HT-29 (cell line): ENCODE results near the gene PRKCA. TPM values are rescaled to one million over a fixed set of nuclear protein-coding genes. Genes with fewer than 3 reads are reported as not detected.

Source experiments
- DNase-seq: peaks from one replicate; pipeline ENCODE4 v3.0.0-alpha.2; 2015; ENCODE audit warnings: low spot score
- total RNA-seq: library from RNA; depleted of rRNA; stranded (reverse); fragments of >200 nt; shearing (Covaris generic); gene quantifications from 2 replicates; pipeline ENCODE4 v1.2.3, GENCODE V29; 2014

The PRKCA gene
- total RNA-seq, 1 experiment from 2014 or later = 7.1 TPM

DNA sequence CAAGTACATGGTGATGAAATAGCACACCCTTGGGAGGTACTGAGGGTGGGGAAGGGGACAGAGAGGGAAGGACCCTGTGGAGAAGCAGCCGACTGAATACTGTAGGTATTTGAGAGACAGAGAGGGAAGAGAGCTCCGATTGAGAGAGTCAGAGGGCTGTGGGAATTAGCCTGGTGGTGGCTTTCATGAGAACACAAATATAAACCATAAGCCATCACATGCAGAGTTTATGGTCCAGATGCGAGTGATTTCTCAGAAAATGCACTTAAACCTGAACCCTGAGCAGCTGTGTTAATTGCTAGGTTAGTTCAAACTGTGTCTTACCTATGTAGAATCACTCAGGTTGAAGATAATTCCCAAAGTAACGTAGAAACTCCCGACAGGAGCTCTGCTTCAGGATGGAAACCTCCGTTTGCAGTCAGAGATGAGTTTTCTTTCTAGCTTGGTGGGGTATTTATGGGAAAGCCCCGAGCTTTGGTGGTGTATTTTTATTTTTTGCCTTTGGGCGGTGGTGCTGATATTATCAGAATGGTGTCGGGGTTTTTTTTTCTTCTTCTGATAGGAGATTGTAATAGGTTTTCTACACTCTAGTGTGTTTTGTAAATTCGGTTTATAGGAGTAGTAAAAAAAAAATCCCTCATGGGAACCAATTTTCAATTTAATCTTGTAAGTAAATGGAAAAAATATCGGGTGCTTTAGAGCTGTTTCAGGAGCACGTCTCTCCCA lies 347.6 kb downstream of the PRKCA start:
- no peak for DNase-seq

DNA sequence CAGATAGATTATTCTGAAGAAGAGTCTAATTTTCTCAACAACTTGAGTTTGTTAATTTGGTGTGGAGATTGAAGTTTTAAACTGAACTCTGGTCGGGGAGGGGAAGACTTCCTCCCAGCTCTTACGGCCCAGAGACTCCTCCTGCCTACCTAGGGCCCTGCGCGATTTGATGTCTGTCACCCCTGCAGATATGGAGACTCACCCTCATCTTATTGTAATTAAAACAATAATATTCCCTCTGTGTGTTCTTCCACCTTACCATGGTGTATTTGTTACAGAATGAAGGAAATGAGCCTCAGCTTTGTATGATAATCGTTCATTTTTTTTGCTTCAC lies 348.1 kb downstream of the PRKCA start:
- DNase-seq = no peak

DNA sequence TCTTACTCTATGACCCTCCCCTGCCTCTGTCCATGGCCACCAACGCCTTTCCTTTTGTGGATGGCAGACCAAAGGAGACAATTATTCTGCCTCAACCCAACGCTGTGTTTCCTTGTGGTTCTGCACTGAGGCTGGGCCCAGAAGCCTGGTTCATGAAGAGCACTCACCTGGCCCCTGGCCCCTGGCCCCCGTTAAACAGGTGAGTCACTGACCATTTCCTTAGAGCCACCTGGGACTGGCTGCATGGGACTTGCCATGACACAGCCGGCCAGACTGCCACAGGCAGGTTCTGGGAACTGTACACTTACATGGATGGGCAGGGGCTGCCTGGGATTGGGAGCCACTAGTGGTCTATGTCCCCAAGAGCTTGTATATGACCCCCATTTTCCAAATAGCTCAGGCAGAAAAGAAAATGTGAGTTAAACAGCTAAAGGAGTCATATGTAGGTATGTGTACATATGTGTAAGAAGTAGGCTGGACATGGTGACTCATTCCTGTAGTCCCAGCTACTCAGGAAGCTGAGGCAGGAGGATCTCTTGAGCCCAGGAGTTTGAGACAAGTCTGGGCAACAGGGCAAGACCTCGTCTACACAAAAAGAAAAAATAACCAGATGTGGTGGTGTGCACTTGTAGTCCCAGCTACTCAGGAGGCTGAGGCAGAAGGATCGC lies 350.6 kb downstream of the PRKCA start:
- DNase-seq = no peak

DNA sequence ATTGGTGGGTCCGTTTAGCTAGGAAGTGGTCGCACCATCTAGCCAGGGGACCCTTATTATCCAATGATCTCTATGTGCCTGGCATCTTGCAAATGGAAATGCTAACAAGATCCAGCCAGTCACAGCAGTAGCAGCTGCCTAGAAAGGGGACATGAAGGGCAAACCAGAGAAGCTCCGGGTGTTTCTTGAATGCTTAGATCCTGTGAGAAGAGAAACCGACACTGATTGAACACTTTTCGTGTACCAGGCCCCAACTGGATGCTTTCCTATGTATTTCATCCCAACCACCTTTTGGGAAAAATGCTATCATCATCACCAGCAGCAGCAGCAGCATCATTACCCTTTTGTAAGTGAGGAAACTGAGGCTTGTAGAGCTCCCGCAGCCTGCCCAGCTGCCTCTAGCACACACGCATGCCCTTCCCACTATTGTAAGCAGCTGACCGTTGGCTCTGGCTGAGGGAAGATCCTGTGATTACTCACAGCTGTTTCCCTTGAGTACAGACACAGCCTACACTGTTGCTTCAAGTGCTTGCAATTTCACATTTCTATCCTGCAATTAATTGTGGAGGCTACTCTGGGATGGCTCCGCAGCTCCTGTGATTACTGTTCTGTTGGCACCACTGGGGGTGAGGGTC lies 351.8 kb downstream of the PRKCA start:
- DNase-seq = no peak

DNA sequence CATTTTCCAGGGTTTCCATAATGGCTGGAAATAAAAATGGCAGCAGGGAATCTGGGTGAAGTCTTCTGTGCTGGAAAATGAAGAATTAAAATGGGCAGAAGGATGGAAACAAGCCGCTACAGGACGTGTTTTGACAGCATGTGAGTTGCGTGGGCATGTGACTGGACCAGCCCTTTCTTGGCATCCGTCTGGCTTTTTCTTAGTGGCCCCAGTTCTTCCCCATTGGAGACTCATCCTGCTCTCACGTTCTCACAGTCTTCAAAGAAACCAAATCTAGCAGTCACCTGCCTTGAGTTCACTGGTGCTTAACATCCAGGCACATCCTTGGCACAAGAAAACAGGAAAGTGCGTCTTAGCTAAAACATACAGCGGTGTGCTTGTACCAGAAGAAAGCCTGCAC lies 352.4 kb downstream of the PRKCA start:
- no peak for DNase-seq

DNA sequence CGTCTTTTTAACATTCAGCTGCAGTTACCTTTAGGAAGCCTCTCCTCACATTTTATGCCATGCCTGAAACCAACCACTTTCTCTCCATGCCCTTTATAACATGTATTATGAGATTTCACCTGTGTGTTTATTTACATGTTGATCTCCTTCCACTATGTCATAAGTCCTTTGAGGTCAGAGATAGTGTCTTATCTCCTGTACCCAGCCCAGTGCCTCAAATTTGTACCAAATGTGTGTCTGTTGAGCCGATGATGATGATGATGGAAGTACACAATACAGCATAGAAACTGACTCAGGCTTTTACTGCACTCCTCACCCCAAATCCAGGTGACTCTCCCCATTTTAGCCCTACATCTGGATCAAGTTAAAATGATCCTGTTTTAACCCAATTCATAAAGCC lies 353.0 kb downstream of the PRKCA start:
- no peak for DNase-seq

DNA sequence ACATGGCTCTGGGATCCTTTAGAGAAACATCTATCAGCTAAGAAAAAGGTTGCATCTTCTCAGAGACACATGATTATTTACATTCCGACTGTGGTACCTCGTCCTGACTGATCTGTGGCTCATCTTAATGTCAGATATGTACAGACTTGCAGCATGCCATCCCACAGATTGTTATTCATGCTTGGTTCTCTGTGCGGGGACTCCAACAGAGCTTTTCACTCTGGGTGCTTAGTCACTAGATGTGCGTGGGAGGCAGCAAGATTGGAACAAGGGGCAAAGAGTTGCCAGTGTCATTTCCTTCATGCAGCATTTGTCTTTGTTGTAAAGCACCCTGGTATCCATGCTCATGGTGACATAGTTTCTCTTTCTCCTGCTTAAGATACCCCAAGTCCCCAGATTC lies 353.4 kb downstream of the PRKCA start:
- no peak for DNase-seq

DNA sequence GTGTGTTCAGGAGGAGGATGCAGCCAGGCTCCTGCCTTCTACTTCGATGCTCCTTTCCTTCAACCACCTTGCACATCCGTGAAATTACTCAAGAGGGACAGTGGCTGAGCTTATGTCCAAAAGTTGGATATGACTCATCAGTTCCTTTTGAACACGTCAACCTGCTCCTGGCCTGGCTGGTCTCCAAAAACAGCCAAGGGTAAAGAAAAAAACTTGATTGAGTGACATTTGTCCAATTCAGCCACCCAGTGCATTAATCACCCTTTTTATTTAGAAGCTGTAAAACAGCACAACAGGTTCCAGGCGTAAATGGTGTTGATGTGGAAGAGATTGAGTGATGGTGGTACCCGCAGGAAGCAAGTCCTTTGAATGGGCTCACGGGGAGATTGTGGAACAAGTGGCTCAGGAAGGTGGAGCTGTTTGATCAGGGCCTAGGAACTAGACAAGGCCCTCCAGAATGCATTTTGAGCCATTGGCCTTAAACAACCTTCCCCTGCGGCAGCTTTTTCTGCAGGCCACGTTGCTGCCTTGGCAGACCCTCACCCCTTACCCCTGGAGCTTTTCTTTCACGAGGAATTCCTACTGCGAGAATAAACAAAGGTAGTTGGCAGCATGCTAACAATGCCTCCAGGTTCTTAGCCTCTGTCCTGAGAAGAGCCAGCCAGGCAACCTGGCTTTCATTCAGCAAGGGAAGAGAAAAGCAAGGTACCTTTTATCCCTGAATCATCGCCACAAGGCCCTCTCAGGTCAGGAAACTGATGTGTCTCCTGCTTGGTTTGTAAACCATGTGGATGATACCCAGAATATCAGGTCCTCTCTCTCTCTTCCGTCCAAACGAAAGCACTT lies 359.2 kb downstream of the PRKCA start:
- peak; percentile 91 for DNase-seq

DNA sequence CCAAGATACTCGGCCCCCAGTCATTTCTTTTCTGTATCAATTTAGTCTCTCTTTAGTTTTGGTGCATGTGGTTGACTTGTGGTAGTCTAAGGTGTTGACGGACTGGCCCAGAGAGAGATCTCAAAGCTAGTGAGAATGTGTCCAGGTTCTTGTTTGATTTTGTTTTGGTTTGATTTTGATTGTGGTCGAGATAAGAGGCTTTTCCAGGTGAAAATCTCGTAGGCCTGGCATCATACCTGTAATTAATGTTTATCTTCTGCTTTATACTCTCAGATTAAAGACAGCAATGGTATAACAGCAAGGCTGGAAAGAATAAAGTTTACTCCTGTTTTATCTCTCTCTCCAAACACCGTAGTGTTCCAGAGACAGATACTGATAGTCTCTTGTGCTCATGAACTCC lies 360.1 kb downstream of the PRKCA start:
- no peak for DNase-seq

DNA sequence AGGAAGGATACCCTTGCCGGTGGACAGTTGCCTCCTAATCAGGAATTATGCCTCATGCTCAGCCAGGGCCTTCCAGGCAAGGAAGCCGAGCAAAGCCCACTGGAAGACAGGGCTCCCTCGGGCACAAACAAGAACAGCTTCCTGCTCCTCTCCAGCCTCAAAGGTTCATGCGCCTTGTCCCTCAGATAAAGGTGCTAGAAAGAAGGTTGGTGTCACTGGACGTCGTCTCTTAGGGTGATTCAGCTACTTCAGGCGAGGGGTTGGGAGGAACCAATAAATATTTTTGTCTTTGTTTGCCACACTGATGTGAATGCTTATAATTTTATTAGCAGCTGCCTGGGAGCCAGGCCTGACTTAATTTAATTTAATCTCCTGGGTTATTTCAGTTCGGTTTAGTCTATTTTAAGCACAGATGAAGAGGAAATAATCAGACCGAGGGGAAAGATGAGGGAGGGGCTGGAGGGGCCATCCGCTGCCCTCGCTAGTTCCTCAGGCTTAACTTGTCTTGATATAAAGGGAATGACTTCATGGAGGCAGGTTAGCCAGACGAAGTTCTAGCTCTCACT lies 360.7 kb downstream of the PRKCA start:
- DNase-seq = no peak

DNA sequence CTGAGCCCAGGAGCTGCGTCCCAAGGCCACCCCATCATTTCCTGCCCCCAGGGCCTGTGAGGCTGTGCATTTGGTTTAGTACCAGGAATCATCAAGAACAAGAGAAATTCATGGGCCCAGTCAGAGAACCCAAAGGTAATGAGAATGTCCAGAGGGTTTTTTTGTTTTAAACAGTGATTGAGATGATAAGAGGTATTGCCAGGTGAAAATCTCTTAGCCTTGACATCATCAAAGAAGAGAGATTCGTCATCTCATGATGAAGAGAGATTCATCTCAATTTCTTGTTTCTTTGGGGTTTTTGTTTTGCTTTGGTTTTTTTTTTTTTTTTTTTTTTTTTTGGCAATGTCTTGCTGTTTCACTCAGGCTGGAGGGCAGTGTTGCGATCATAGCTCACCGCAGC lies 361.9 kb downstream of the PRKCA start:
- no peak for DNase-seq

DNA sequence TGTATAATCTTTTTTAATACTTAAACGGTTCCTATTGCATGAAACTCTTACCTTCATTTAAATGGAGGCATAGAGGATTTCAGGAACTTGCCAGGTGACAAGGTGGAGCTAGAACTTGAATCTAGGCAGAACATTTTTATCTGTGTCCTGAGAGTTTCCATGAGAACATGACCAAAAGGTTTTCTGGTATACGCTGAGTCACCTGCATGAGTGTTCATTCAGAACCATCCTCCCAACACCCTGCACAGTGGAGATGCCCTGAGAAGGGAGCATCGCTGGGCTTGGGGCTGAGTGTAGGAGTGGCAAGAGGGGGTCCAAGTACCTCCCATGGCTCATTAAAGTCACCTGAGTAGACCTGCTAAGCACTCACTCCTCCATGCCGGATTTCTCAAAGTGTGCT lies 362.8 kb downstream of the PRKCA start:
- no peak for DNase-seq

DNA sequence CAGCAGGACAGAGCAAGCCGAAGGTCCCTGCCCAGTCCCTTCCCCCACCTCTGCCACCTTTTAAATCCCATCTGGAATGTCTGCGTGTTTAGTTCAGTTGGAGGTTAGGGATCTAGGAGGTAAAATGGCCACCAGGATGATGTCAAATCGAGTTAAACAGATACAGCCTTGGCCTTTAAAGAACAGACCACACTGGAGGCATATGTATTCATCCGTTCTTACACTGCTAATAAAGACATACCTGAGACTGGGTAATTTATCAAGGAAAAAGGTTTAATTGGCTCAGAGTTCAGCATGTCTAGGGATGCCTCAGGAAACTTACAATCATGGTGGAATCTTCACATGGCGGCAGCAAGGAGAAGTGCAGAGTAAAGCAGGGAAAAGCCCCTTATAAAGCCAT lies 364.7 kb downstream of the PRKCA start:
- no peak for DNase-seq

DNA sequence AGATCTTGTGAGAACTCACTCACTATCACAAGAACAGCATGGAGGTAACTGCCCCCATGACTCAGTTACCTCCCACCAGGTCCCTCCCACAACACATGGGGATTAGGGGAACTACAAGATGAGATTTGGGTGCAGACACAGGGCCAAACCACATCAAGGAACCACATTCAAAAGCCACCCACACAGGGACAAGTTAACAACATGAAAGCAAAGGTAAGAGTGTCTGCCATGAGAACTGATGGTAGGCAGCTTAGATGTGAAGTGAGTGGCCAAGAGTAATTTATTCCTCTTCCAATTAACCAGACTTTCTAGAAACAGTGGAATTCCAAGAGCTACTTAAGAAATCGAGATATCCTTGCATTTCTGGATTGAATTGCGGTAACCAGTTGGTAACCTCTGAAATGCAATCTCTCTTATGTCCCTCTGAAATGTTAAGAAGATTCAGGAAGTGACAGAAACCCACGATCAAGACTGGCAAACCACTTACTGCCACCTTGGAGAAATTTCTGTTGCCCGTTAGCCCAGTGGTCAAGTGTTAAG lies 365.1 kb downstream of the PRKCA start:
- DNase-seq = no peak

DNA sequence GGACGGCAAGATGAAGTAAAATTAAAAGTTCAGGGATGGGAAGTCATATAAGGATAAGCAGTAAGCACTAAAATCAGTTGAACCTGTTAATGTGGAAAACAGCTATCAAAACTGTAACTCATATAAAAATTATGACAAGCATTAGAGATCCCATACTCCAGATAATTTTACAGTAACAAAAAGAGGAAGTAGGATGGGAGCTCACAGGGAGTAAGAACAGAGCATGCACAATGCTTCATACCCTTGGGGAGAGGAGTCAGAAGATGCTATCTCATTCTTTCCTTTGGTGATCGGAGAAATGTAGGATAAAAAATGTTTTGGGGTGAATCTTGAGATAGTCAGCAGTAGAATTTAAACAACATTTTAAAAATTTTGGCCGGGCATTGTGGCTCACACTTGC lies 367.8 kb downstream of the PRKCA start:
- DNase-seq = no peak

DNA sequence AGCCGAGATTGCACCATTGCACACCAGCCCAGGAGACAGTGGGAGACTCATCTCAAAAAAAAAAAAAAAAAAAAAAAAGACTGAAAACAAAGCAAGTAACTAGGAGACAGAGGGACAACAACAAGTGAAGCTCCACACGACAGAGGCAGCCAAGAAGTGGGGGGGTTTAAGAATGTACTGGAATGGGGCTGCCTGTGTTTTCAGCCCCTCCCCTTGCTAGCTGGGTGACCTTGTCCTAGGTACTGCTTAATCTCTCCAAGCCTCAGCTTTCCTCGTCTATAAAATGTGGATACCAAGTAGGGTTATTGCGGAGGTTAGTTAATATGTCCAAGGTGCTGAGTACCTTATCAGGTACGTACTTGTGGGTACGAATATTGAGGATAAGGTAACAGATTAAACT lies 368.7 kb downstream of the PRKCA start:
- no peak for DNase-seq

DNA sequence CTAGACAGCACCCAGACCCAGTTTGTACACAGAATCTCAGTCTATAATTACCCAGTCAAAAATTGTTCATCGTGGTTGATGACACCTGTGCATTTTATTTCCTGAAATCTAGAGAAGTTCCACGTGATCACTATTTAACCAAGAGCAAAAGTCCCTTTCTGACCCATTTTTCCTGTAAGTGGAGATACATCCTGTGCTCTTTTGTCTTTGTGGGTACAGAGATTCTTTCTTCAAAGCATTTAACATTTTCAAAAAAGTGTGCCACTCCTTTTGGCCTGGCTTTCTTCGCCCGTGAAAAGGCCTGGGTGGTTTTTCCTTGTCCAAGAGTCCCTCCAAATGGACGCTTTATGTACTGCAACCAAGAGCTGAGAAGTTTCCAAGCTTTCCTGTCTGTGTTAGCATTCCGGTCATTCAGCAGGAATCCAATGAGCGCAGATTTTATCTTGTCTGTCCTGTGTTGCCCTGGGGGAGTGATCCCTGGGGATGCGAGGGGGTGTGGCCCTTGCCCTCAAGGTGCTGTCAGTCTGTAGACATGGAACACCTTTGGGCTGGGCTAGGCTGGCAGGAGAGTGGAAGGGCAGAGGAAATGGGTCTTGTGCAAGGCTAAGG lies 371.4 kb downstream of the PRKCA start:
- peak; percentile 92 for DNase-seq

DNA sequence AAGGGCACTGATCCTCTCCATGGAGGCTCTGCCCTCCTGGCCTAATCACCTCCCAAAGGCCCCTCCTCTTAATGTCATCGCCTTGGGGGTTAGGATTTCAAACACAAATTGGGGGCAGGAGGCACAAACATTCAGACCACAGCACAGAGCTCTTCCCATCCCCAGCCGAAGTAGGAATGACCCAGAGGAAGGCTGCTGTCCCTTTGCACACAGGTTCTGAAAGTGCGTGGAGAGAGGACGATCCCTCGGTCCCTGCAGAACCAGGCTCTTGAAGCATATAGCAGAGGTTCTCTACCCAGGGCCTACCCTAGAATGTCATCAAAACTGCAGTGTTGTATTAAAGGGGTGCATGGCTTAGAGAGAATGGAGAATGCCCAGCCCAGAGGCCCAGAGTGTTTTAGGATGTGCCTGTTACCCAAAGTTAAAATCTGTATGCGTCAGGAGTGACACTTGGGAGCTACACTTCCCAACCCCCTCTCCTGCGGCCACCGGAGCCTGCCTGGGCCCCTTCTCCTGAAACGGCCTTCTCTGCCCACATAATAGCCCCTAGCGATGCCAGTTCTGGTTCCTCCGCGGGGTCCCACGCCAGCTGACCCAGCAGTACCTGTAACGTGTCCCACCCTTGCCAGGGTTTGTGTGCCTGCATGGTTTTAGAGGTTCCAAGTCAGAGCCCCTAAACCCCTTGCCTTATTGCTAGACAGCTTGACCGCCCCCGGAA lies 373.0 kb downstream of the PRKCA start:
- no peak for DNase-seq

DNA sequence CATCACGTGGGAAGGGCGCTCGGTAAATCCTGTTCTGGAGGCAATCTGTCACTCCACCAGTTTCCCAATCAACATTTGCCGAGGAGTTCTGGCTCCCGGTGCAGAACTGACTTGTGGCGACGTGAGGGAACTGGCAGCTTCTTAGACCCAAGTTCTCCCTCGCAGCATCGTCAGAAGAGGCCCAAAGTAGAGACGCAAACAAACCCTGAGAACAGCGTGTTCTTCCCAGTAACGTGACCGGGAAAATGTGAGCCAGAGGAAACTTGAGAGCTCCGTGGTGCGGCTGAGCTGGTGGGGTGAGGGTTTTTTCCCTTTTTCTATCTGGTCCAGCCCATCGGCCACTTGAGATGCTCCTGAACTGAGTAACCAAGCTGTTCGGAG lies 373.6 kb downstream of the PRKCA start:
- DNase-seq = no peak

DNA sequence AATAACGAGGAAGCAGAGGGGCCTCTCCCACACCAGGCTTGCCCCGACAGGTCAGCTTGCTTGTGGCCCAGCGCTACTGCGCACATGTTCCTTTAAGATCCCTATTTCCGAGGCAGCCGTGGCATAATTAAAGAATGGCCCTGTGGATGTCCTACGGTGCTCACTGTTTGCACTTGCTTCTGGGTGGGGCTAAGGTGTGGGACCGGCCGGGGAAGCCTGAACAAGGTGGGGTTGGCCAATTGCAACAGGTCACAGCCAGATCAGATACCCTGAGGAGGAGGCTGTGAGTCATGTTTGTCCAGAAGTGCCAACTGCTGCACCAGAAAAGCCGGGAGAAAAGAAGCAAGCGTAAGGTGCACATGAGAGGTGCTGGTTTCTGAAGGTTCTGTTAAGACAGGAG lies 374.0 kb downstream of the PRKCA start:
- DNase-seq = peak; percentile 98
